RWPE1 (cell line): ENCODE measurements around the gene PTPRN2.

Experiments used
- CTCF ChIA-PET: fragments of 350-600 bp; sonication (Branson Sonifier 250); formaldehyde crosslinking; extraction: SDS; loops from one replicate; lab custom pipeline; 2021; lab: Yijun Ruan, JAX
- POLR2A ChIA-PET: fragments of 400-600 bp; formaldehyde crosslinking; extraction: SDS; loops from one replicate; lab custom pipeline; 2020; ENCODE audit warnings: antibody characterized with exemption; ENCODE audit not compliant: low non-redundant PET; lab: Yijun Ruan, JAX
- DNase-seq: peaks from one replicate; pipeline ENCODE4 v3.0.0; 2012; ENCODE audit warnings: low spot score
- H3K27ac ChIP-seq: fragments of 450-650 bp; 2 replicates; pipeline ENCODE4 v1.5.1; 2017
- TF ChIP-seq, protein P1 (sequence below): fragments of 450-650 bp; conservative IDR thresholded peaks from 2 replicates; pipeline ENCODE4 v1.5.1; 2017; ENCODE audit warnings: low read depth, mild to moderate bottlenecking

The PTPRN2 gene

DNA sequence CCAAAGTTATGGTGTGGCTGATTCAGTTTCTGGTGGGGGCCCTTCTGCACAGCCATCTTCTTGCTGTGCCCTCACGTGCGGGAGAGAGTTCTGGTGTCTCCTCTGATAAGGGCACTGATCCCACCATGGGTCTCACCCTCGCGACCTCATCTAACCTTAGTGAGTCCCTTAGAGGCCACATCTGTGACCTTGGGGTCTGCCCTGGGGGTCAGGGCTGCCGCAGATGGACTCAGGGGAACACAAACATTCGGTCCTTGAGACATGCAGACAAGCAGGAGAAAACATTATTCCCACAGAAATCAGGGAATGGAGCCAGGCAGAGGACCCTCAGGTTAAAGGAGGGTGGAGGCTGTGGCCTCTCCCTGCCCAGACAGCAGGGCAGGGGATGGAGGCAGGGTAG, 1072.9 kb downstream of the PTPRN2 start:
- ChIA-PET CTCF (no interaction called here), POLR2A (no interaction called here)
- no peak for DNase-seq
- TF ChIP-seq, protein P1, sequence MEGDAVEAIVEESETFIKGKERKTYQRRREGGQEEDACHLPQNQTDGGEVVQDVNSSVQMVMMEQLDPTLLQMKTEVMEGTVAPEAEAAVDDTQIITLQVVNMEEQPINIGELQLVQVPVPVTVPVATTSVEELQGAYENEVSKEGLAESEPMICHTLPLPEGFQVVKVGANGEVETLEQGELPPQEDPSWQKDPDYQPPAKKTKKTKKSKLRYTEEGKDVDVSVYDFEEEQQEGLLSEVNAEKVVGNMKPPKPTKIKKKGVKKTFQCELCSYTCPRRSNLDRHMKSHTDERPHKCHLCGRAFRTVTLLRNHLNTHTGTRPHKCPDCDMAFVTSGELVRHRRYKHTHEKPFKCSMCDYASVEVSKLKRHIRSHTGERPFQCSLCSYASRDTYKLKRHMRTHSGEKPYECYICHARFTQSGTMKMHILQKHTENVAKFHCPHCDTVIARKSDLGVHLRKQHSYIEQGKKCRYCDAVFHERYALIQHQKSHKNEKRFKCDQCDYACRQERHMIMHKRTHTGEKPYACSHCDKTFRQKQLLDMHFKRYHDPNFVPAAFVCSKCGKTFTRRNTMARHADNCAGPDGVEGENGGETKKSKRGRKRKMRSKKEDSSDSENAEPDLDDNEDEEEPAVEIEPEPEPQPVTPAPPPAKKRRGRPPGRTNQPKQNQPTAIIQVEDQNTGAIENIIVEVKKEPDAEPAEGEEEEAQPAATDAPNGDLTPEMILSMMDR = no peak
- H3K27ac ChIP-seq = no peak overlapping the region

DNA sequence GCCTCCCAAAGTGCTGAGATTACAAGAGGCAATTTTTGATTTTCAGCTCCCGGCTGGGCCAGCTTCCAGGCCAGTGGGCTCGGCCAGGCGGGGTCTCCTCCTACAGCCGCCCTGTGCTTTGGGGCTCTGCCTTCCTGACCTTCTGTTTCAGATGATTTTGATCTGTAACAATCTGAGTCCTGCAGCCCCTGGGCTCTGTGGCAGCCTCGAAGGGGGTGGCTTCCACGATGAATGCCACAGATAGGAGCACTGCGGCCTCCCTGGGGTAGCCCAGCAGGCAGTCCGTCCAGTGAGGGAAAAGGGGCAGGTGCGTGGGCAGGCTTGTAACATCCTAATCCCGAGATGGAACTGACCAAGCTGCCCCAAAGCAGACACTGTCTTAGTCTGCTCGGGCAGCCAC, 1073.3 kb downstream of the PTPRN2 start:
- ChIA-PET CTCF (no interaction called here), POLR2A (no interaction called here)
- H3K27ac ChIP-seq = no peak overlapping the region
- DNase-seq = no peak
- TF ChIP-seq, protein P1 = no peak

DNA sequence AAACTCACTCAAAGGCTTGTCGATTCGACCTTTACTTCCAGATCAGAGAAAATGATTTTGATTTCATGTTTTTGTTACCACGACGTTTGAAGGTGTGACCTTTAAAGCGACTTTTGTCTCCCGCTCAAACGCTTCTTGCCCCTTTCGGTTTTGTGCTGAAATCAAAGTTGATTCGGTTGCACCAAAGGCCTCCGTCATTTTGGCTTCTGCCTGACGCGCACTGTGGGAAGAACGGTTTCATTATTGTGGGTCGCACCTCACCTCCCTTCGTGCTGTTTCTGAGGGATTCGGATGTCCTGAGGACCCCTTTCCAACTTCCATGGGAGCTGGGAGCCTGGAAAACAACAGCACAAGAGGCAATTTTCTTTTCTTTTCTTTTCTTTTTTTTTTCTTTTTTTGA, 1073.9 kb downstream of the PTPRN2 start:
- DNase-seq = no peak
- ChIA-PET CTCF (no interaction called here), POLR2A (no interaction called here)
- no peak overlapping the region for H3K27ac ChIP-seq
- TF ChIP-seq, protein P1 = no peak

DNA sequence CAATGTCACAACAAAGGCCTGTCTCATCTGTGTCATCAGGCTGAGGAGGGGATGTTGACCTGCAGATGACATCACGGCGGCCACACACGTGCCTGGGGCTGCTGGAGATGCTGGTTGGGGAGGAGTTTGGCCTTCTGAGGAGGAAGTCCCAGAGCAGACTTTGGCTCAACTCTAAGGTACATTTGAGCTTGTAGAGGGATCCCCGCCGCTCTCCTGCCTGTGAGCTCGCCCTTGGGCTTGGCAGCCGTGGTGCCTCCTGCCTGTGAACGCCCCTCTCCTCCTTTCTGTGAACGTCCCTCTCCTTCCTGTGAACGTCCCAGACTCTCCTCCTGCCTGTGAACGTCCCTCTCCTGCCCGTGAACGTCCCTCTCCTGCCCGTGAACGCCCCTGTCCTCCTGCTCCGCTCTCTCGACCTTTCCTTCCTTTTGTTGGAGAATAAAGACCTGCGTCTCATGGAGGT, 1074.4 kb downstream of the PTPRN2 start:
- TF ChIP-seq, protein P1 = no peak
- ChIA-PET POLR2A (no interaction called here), CTCF (no interaction called here)
- H3K27ac ChIP-seq = no peak overlapping the region
- DNase-seq = no peak

DNA sequence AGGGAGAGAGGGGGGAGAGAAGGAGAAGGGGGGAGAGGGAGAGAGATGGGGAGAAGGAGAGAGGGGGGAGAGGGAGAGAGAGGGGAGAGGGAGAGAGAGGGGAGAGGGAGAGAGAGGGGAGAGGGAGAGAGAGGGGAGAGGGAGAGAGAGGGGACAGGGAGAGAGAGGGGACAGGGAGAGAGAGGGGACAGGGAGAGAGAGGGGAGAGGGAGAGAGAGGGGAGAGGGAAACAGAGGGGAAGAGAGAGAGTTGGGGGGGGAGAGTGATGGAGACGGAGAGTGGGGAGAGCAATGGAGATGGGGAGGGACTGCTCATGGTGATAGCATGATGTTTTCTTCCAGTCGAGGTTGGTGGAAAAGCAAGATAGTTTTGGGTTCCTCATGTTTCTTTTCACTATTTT, 1078.4 kb downstream of the PTPRN2 start:
- ChIA-PET CTCF (no interaction called here), POLR2A (no interaction called here)
- TF ChIP-seq, protein P1 = no peak
- no peak overlapping the region for H3K27ac ChIP-seq
- no peak for DNase-seq

DNA sequence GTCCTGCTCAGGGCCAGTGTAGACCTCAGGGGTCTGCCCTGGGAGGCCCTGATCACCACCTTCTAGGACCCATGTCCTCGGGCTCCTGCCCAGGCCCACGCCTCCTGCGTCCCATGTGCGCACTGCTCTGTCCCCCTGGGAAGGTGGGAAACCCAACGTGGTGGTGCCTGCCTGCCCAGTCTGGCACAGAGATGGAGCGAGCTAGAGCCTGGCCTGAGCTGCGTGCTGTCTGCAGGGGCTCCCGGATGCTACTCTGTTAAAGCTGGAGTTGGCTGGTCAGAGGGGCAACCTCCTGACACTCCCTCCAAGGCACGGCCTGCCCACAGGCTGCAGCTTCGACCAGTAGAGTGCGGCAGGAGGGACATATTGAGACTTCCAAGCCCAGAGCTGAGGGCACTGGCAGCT, 1079.1 kb downstream of the PTPRN2 start:
- POLR2A ChIA-PET = no interaction called here
- TF ChIP-seq, protein P1 = no peak
- CTCF ChIA-PET = no interaction called here
- no peak overlapping the region for H3K27ac ChIP-seq
- no peak for DNase-seq

DNA sequence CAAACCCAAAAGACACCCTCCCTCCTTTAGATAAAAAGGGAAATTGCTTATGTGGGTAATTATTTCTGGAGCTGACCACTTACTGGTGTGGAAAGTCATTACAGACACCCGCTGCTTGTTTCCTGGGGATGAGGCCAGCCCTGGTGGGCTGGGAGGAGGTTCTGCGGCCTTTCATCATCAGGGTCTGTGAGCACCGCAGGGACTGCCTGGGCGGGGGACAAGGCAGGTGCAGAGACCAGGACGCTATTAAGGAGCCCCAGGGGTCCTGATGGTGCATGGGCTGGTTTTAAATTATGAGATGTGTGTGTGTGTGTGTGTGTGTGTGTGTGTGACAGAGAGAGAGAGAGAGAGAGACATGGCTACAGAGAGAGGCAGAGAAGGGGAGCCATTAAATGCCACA, 1079.6 kb downstream of the PTPRN2 start:
- ChIA-PET POLR2A (no interaction called here), CTCF (no interaction called here)
- H3K27ac ChIP-seq = no peak overlapping the region
- TF ChIP-seq, protein P1 = no peak
- no peak for DNase-seq
